ENCODE results near the gene CYP2J2.
"Not testable (repeated sequence)": the region's sequence is repeated elsewhere in the genome, so short reads cannot be mapped to it uniquely, and the experiment has no call there.

Gene CYP2J2, protein sequence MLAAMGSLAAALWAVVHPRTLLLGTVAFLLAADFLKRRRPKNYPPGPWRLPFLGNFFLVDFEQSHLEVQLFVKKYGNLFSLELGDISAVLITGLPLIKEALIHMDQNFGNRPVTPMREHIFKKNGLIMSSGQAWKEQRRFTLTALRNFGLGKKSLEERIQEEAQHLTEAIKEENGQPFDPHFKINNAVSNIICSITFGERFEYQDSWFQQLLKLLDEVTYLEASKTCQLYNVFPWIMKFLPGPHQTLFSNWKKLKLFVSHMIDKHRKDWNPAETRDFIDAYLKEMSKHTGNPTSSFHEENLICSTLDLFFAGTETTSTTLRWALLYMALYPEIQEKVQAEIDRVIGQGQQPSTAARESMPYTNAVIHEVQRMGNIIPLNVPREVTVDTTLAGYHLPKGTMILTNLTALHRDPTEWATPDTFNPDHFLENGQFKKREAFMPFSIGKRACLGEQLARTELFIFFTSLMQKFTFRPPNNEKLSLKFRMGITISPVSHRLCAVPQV

DNA sequence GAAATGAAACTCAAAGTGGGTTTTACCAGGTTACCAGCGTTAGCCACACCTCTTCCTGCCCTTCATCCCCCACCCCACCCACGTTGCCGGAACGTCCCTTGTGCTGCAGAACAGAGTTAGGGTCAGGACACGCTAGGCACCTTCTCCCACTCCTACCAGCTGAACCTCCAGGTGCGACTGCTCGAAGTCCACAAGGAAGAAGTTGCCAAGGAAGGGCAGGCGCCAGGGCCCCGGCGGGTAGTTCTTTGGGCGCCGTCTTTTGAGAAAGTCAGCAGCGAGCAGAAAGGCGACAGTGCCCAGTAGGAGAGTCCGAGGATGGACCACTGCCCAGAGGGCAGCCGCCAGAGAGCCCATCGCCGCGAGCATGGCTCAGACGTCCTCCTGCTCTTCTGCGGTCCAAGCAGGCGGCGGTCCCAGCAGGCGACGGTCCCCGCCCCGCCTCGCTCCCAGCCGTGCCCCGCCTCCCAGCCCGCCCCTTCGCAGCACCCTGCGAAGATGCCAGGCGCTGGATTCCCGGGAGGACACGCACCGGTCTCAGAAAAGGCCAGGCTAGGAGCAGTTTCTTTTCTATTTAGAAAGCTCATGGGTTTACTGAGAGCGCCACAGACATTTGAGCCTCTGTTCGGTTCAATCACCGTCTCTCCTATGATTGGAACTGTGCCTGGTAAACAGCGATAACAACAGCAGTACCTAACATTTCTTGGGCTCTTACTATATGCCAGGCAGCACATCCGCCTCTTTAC is at the start of gene CYP2J2:
TSS of gene CYP2J2 (minus strand) at position 393 of the 743 bp plus-strand sequence. CDS start at position 366, 27 bp downstream.
- TF ChIP-seq, protein P1, sequence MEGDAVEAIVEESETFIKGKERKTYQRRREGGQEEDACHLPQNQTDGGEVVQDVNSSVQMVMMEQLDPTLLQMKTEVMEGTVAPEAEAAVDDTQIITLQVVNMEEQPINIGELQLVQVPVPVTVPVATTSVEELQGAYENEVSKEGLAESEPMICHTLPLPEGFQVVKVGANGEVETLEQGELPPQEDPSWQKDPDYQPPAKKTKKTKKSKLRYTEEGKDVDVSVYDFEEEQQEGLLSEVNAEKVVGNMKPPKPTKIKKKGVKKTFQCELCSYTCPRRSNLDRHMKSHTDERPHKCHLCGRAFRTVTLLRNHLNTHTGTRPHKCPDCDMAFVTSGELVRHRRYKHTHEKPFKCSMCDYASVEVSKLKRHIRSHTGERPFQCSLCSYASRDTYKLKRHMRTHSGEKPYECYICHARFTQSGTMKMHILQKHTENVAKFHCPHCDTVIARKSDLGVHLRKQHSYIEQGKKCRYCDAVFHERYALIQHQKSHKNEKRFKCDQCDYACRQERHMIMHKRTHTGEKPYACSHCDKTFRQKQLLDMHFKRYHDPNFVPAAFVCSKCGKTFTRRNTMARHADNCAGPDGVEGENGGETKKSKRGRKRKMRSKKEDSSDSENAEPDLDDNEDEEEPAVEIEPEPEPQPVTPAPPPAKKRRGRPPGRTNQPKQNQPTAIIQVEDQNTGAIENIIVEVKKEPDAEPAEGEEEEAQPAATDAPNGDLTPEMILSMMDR (IDR thresholded peaks at IDR 0.05; ENCODE audit: low read depth, low read length): no peak
- DNase-seq (ENCODE audit: extremely low read depth, low read depth): no peak

DNA sequence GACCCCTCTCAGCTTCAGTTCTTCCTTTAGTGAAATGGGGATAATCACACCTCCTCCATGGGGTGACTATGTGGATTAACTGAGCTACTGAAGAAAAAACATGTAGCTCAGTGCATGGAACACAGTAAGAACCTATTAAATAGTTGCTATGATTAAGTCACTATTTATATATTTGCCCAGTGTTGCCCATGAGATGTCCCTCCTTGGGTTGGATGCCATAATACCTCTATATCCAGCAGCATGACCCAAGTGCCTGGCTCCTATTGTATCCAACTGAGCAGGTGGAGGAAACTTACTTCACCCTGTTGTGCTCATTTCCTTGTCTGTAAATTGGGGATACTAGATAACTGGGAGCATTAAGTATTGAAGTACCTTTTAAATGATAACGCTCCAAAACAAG is 47.1 kb upstream of the CYP2J2 start:
- no peak for DNase-seq (ENCODE audit: extremely low read depth, low read depth)
- TF ChIP-seq, protein P1 (IDR thresholded peaks at IDR 0.05; ENCODE audit: low read depth, low read length): no peak

DNA sequence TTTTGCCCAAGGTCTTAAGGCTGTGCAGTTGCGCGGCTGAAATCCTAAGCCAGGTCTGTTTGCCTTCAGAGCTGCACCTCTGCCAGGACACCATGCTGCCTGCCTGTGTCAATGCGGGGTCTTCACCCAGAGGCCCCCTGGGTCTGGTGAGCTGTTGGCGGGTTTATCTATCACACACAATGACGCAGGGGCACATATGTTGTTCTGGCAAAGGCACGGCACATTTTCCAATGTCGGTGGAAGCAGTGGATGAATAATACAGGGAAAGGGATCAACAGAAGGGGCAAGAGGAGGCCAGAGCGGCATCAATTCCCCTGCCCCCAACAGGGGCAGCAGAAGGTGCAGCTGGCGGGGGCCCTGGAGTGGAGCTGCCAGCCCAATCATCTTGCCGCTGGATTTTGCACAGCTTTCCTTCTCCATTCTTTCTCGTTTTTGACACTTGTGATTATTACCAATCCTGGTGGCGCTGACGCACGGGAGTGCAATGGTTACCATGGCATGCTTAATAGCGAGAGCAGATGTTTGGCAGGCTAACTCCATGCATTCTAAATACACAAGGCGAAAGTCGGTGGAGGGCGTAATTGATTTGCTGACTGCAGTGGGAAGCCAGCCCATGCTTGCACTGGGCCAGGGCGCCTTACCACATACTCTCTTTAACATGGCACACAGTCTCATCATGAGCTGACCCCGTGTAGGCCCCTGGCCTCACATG is 45.8 kb upstream of the CYP2J2 start:
- DNase-seq (ENCODE audit: extremely low read depth, low read depth): peak; percentile 48
- TF ChIP-seq, protein P1 (IDR thresholded peaks at IDR 0.05; ENCODE audit: low read depth, low read length): no peak

DNA sequence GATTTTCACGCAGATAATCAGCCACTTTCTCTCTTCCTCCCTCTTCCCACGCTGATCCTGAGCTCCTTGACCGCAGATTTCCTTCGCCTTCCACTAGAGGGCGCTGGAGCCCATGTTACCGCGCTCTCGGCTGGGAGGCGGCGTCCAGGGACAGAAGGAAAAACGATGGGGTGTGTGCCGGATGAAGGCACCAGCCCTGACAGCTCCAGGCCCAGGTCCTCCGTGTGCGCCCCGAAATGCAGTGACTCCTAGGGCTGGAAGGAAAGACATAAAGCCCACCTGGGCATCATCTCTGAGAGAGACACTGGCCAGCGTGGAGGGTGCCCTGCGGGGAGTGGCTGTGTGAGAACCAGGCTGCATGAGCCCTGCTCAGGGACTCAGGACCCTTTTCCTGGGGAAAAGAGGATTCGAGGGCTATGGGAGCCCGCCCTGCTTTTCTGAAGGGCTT is 44.9 kb upstream of the CYP2J2 start:
- DNase-seq (ENCODE audit: extremely low read depth, low read depth): no peak
- TF ChIP-seq, protein P1 (IDR thresholded peaks at IDR 0.05; ENCODE audit: low read depth, low read length): peak; percentile 87

DNA sequence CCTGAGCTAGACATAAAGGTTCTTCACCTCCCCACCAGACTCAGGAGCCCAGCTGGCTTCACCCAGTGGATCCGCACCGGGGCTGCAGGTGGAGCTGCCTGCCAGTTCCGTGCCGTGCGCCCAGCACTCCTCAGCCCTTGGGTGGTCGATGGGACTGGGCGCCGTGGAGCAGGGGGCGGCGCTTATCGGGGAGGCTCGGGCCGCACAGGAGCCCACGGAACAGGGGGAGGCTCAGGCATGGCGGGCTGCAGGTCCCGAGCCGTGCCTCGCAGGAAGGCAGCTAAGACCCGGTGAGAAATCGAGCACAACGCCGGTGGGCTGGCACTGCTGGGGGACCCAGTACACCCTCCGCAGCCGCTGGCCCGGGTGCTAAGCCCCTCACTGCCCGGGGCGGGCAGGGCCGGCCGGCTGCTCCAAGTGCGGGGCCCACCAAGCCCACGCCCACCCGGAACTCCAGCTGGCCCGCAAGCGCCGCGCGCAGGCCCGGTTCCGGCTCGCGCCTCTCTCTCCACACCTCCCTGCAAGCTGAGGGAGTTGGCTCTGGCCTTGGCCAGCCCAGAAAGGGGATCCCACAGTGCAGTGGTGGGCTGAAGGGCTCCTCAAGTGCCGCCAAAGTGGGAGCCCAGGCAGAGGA is 43.1 kb upstream of the CYP2J2 start:
- DNase-seq (ENCODE audit: extremely low read depth, low read depth): not testable (repeated sequence)

DNA sequence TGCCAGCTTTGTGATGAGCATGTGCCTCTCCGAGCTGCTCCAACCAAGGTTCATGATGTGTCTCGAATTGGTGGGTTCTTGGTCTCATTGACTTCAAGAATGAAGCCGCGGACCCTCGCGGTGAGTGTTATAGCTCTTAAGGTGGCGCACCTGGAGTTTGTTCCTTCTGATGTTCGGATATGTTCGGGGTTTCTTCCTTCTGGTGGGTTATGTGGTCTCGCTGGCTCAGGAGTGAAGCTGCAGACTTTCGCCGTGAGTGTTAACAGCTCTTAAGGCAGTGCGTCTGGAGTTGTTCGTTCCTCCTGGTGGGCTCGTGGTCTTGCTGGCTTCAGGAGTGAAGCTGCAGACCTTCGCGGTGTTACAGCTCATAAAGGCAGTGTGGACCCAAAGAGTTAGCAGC is 42.2 kb upstream of the CYP2J2 start:
- DNase-seq (ENCODE audit: extremely low read depth, low read depth): not testable (repeated sequence)

DNA sequence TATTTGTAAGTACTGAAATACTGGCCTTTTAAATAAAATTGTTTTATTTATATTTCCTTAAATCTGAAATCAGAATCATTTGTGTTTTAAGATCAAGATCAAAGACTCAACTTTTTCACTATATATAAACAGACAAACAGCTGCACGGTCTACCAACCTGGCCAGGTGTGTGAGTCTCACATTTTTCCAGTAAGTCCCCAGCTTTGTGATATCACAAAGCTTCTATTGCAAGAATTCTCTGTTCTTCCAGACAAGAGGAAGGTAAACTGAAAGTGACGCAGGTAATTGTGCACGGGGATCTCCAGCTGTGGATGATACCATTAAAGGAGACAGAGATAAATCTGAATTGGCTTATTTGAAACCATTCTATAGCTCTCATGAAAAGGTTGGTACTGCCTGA is 41.2 kb upstream of the CYP2J2 start:
- TF ChIP-seq, protein P1 (IDR thresholded peaks at IDR 0.05; ENCODE audit: low read depth, low read length): no peak
- no peak for DNase-seq (ENCODE audit: extremely low read depth, low read depth)
